Measurements from ENCODE around the gene TMEM184B. TPM values are rescaled to one million over a fixed set of nuclear protein-coding genes. Genes with fewer than 3 reads are reported as not detected.

Gene TMEM184B
- total RNA-seq, 4 donors from 2014 or later: 52.0 to 108 (median 64.9) TPM

GRCh38 chr22:38273135-38273826 lies 471 bp upstream of the TMEM184B start:
- no peak for TF ChIP-seq CTCF (IDR thresholded peaks at IDR 0.05)
- TF ChIP-seq EP300 (IDR thresholded peaks at IDR 0.05): no peak
- TF ChIP-seq POLR2A (IDR thresholded peaks at IDR 0.05): no peak
- no peak for TF ChIP-seq POLR2AphosphoS5 (IDR thresholded peaks at IDR 0.05)
- Histone ChIP-seq H3K9me3 (no peaks in the 10 kb centered on the region), H3K27me3 (no peaks in the 10 kb centered on the region), H3K36me3 (no peaks in the 10 kb centered on the region), H3K4me1 (peaks cover 0 to 55% (median 29%) of the 10 kb centered on the region in 3 donors), H3K27ac (peak overlapping the region; percentile 86 to 98 (median 94)), H3K4me3 (peak overlapping the region; percentile 81 to 98)
- WGBS, 2 donors (ENCODE audit: low coverage in 1 of 2): 12 to 18% methylated on average over 13 to 16 of the region's 26 CpGs
- peak; percentile 19 for ATAC-seq

GRCh38 chr22:38271927-38272372 lies 860 bp downstream of the TMEM184B start:
- H3K36me3 ChIP-seq: no peaks in the 10 kb centered on the region
- H3K4me1 ChIP-seq: peaks cover 0 to 68% (median 29%) of the 10 kb centered on the region in 3 donors
- WGBS, 2 donors (ENCODE audit: low coverage in 1 of 2): 0 to 11% methylated on average over 1 to 3 of the region's 7 CpGs
- peak overlapping the region; percentile 81 to 98 for H3K4me3 ChIP-seq
- H3K27ac ChIP-seq: peak overlapping the region; percentile 86 to 98 (median 94)
- H3K27me3 ChIP-seq: no peaks in the 10 kb centered on the region
- peak; percentile 6 for ATAC-seq
- H3K9me3 ChIP-seq: no peaks in the 10 kb centered on the region
- TF ChIP-seq CTCF (IDR thresholded peaks at IDR 0.05): no peak

GRCh38 chr22:38271101-38271500 lies 1.7 kb downstream of the TMEM184B start:
- ATAC-seq: no peak
- Histone ChIP-seq H3K36me3 (no peaks in the 10 kb centered on the region), H3K27me3 (no peaks in the 10 kb centered on the region), H3K4me3 (peak overlapping the region in 1 of 2 donors; percentile 98), H3K9me3 (no peaks in the 10 kb centered on the region), H3K4me1 (peaks cover 0 to 77% (median 35%) of the 10 kb centered on the region in 3 donors), H3K27ac (peak overlapping the region in 3 of 4 donors; percentile 62 to 98 (median 95))
- 68 to 80% methylated on average over 4 to 5 of the region's 7 CpGs for WGBS, 2 donors (ENCODE audit: low coverage in 1 of 2)
- TF ChIP-seq POLR2AphosphoS5 (IDR thresholded peaks at IDR 0.05) (no peak), CTCF (IDR thresholded peaks at IDR 0.05) (no peak), EP300 (IDR thresholded peaks at IDR 0.05) (no peak), POLR2A (IDR thresholded peaks at IDR 0.05) (no peak)

GRCh38 chr22:38270091-38270992 lies 2.5 kb downstream of the TMEM184B start:
- Histone ChIP-seq H3K27ac (peak overlapping the region in 3 of 4 donors; percentile 62 to 98 (median 95)), H3K4me3 (peak overlapping the region in 1 of 2 donors; percentile 98), H3K27me3 (no peaks in the 10 kb centered on the region), H3K4me1 (peaks cover 0 to 84% (median 42%) of the 10 kb centered on the region in 3 donors), H3K36me3 (no peaks in the 10 kb centered on the region), H3K9me3 (no peaks in the 10 kb centered on the region)
- no peak for ATAC-seq
- TF ChIP-seq CTCF (IDR thresholded peaks at IDR 0.05) (no peak), EP300 (IDR thresholded peaks at IDR 0.05) (no peak)
- WGBS, 2 donors (ENCODE audit: low coverage in 1 of 2): 57 to 83% methylated on average over 2 to 7 of the region's 13 CpGs

All from gastroesophageal sphincter (tissue), 4 donors.